Mesenchymal stem cell (in vitro differentiated cells and primary cell): Measurements from ENCODE around the gene PHF19.

Experiments
- DNase-seq: peaks from one replicate; pipeline ENCODE4 v3.0.0-alpha.2; 2013
- H2AFZ ChIP-seq: one replicate; pipeline ENCODE4 v1.6.1; 2013; ENCODE audit warnings: low read depth, mild to moderate bottlenecking, control low read depth, inconsistent platforms, low read length, moderate library complexity
- H2AK5ac ChIP-seq: 2 replicates; pipeline ENCODE4 v1.6.1; 2013; ENCODE audit warnings: low read length, moderate library complexity, mild to moderate bottlenecking, inconsistent platforms; ENCODE audit not compliant: severe bottlenecking
- H2BK120ac ChIP-seq: one replicate; pipeline ENCODE4 v1.6.1; 2013; ENCODE audit warnings: low read depth, mild to moderate bottlenecking, inconsistent platforms, low read length, moderate library complexity
- H2BK12ac ChIP-seq, 2 experiments: one replicate each; pipeline ENCODE4 v1.6.1; 2013; ENCODE audit warnings: inconsistent platforms in 2 of 2, low read length in 2 of 2, mild to moderate bottlenecking in 2 of 2, moderate library complexity in 2 of 2, control low read depth in 1 of 2
- H2BK15ac ChIP-seq: one replicate; pipeline ENCODE4 v1.6.1; 2013; ENCODE audit warnings: mild to moderate bottlenecking, low read depth, inconsistent platforms; ENCODE audit not compliant: poor library complexity, severe bottlenecking
- H2BK5ac ChIP-seq: 2 replicates; pipeline ENCODE4 v1.6.1; 2013; ENCODE audit warnings: low read depth, mild to moderate bottlenecking, low read length, control low read depth, inconsistent platforms; ENCODE audit not compliant: poor library complexity, severe bottlenecking
- H3K14ac ChIP-seq, 2 experiments: one replicate each; pipeline ENCODE4 v1.6.1; 2013; ENCODE audit warnings: inconsistent platforms in 2 of 2, low read length in 2 of 2, control low read depth in 1 of 2, mild to moderate bottlenecking in 1 of 2, moderate library complexity in 1 of 2
- H3K18ac ChIP-seq, 2 experiments: one replicate each; pipeline ENCODE4 v1.6.1; 2013; ENCODE audit warnings: inconsistent platforms in 2 of 2, low read length in 2 of 2, control low read depth in 1 of 2, low read depth in 1 of 2, mild to moderate bottlenecking in 1 of 2
- H3K23ac ChIP-seq, 2 experiments: one replicate each; pipeline ENCODE4 v1.6.1; 2013; ENCODE audit warnings: inconsistent platforms in 2 of 2, low read length in 2 of 2, mild to moderate bottlenecking in 2 of 2, moderate library complexity in 2 of 2, control low read depth in 1 of 2
- H3K27ac ChIP-seq: 2 replicates; pipeline ENCODE4 v1.5.1; 2013; ENCODE audit warnings: mild to moderate bottlenecking, moderate library complexity, low read length, control low read depth, inconsistent platforms; ENCODE audit not compliant: poor library complexity, severe bottlenecking
- H3K27me3 ChIP-seq, 2 experiments: 2 replicates each; pipeline versions ENCODE4 v1.6.1 to v1.7.0; 2013; ENCODE audit warnings: low read length in 2 of 2, mild to moderate bottlenecking in 2 of 2, moderate library complexity in 2 of 2, control low read depth in 1 of 2, inconsistent platforms in 1 of 2; ENCODE audit not compliant: control insufficient read depth in 1 of 2, insufficient read depth in 1 of 2
- H3K36me3 ChIP-seq, 2 experiments: 2 replicates each; pipeline versions ENCODE4 v1.6.1 to v1.7.0; 2013; ENCODE audit warnings: low read length in 2 of 2, control low read depth in 1 of 2, inconsistent platforms in 1 of 2, low read depth in 1 of 2, mild to moderate bottlenecking in 1 of 2; ENCODE audit not compliant: insufficient read depth in 2 of 2, control insufficient read depth in 1 of 2
- H3K4ac ChIP-seq, 2 experiments: one replicate each; pipeline ENCODE4 v1.6.1; 2013; ENCODE audit warnings: inconsistent platforms in 2 of 2, low read length in 2 of 2, mild to moderate bottlenecking in 2 of 2, moderate library complexity in 2 of 2, control low read depth in 1 of 2, low read depth in 1 of 2
- H3K4me1 ChIP-seq: 2 replicates; pipeline ENCODE4 v1.6.1; 2013; ENCODE audit warnings: low read depth, low read length, control low read depth; ENCODE audit not compliant: control insufficient read depth, insufficient read depth
- H3K4me2 ChIP-seq: 2 replicates; pipeline ENCODE4 v1.6.1; 2013; ENCODE audit warnings: low read length, mild to moderate bottlenecking, inconsistent platforms; ENCODE audit not compliant: poor library complexity, severe bottlenecking
- H3K4me3 ChIP-seq, 2 experiments: 2 replicates each; pipeline versions ENCODE4 v1.5.1 to v1.7.0; 2013; ENCODE audit warnings: low read length in 2 of 2, mild to moderate bottlenecking in 2 of 2, control low read depth in 1 of 2, low read depth in 1 of 2; ENCODE audit not compliant: insufficient read depth in 1 of 2
- H3K79me1 ChIP-seq: replicated peaks from 2 replicates; pipeline ENCODE4 v1.6.1; 2013; ENCODE audit warnings: mild to moderate bottlenecking, control low read depth, low read length, inconsistent platforms; ENCODE audit not compliant: poor library complexity, severe bottlenecking
- H3K9ac ChIP-seq: 2 replicates; pipeline ENCODE4 v1.7.0; 2013; ENCODE audit warnings: mild to moderate bottlenecking, low read length, moderate library complexity
- H3K9me3 ChIP-seq: 2 replicates; pipeline ENCODE4 v1.7.0; 2013; ENCODE audit warnings: mild to moderate bottlenecking, low read length; ENCODE audit not compliant: control insufficient read depth
- H4K8ac ChIP-seq: one replicate; pipeline ENCODE4 v1.6.1; 2013; ENCODE audit warnings: inconsistent platforms, mild to moderate bottlenecking, low read length, moderate library complexity
- H4K91ac ChIP-seq: one replicate; pipeline ENCODE4 v1.6.1; 2013; ENCODE audit warnings: mild to moderate bottlenecking, low read length, inconsistent platforms
- WGBS: methylation state at CpG from one replicate; pipeline ENCODE4 v1.1.7; 2013; ENCODE audit warnings: mixed read lengths; 5-methylcytosine and 5-hydroxymethylcytosine counted together

The PHF19 gene

GRCh38 chr9:120864719-120865118, 12.3 kb downstream of the PHF19 start:
- WGBS: 100% methylated on average over 1 of the region's 5 CpGs
- H3K79me1 ChIP-seq: peaks cover 1% of the 10 kb centered on the region
- H3K36me3 ChIP-seq: peaks cover 43 to 60% of the 10 kb centered on the region in 2 experiments
- H2BK12ac ChIP-seq: no peak overlapping the region
- H4K8ac ChIP-seq: no peak overlapping the region
- H2BK5ac ChIP-seq: no peak overlapping the region
- peak overlapping the region; percentile 39 for H3K9ac ChIP-seq
- no peak overlapping the region for H2BK15ac ChIP-seq
- H2BK120ac ChIP-seq: no peak overlapping the region
- H4K91ac ChIP-seq: no peak overlapping the region
- no peaks in the 10 kb centered on the region for H3K27me3 ChIP-seq
- H3K9me3 ChIP-seq: no peaks in the 10 kb centered on the region
- no peak overlapping the region for H3K4ac ChIP-seq
- no peak overlapping the region for H3K14ac ChIP-seq
- no peak overlapping the region for H3K4me2 ChIP-seq
- DNase-seq: no peak
- H3K4me3 ChIP-seq: no peak overlapping the region
- no peak overlapping the region for H3K27ac ChIP-seq
- H3K18ac ChIP-seq: no peak overlapping the region
- no peak overlapping the region for H3K23ac ChIP-seq
- H2AFZ ChIP-seq: no peak overlapping the region
- H3K4me1 ChIP-seq: peaks cover 11% of the 10 kb centered on the region
- no peak overlapping the region for H2AK5ac ChIP-seq

- Histone ChIP-seq H3K14ac (no peak overlapping the region), H2AFZ (no peak overlapping the region), H2BK15ac (no peak overlapping the region), H3K4me1 (peaks cover 5% of the 10 kb centered on the region), H2BK5ac (no peak overlapping the region), H3K27ac (no peak overlapping the region), H3K9ac (no peak overlapping the region), H2BK120ac (no peak overlapping the region), H4K8ac (no peak overlapping the region), H3K4ac (no peak overlapping the region), H3K4me2 (no peak overlapping the region), H2AK5ac (no peak overlapping the region), H3K4me3 (no peak overlapping the region), H3K27me3 (no peaks in the 10 kb centered on the region), H3K36me3 (peaks cover 48 to 62% of the 10 kb centered on the region in 2 experiments), H4K91ac (no peak overlapping the region), H3K18ac (no peak overlapping the region), H3K79me1 (peaks cover 1% of the 10 kb centered on the region), H3K23ac (no peak overlapping the region), H2BK12ac (no peak overlapping the region), H3K9me3 (no peaks in the 10 kb centered on the region)
- no peak for DNase-seq
- 95% methylated on average over 5 of the region's 7 CpGs for WGBS
Measured at GRCh38 chr9:120863833-120864232, 13.2 kb downstream of the PHF19 start.

GRCh38 chr9:120862452-120862851, 14.5 kb downstream of the PHF19 start:
- Histone ChIP-seq H2AK5ac (no peak overlapping the region), H3K79me1 (peaks cover 1% of the 10 kb centered on the region), H3K4me3 (no peak overlapping the region), H2BK12ac (no peak overlapping the region), H3K4me1 (no peaks in the 10 kb centered on the region), H3K18ac (no peak overlapping the region), H3K23ac (no peak overlapping the region), H2BK5ac (no peak overlapping the region), H3K4me2 (no peak overlapping the region), H3K14ac (no peak overlapping the region), H2AFZ (no peak overlapping the region), H2BK15ac (peak overlapping the region; percentile 6), H4K8ac (no peak overlapping the region), H3K4ac (no peak overlapping the region), H3K27ac (no peak overlapping the region), H3K9me3 (no peaks in the 10 kb centered on the region), H3K9ac (no peak overlapping the region), H3K27me3 (no peaks in the 10 kb centered on the region), H3K36me3 (peaks cover 57 to 72% of the 10 kb centered on the region in 2 experiments), H4K91ac (no peak overlapping the region), H2BK120ac (no peak overlapping the region)
- WGBS: 94% methylated on average over 12 of the region's 12 CpGs
- no peak for DNase-seq

GRCh38 chr9:120861935-120862334, 15.1 kb downstream of the PHF19 start:
- no peak overlapping the region for H3K4ac ChIP-seq
- H3K36me3 ChIP-seq: peaks cover 61 to 77% of the 10 kb centered on the region in 2 experiments
- no peak overlapping the region for H3K18ac ChIP-seq
- no peak overlapping the region for H2AFZ ChIP-seq
- H3K4me2 ChIP-seq: no peak overlapping the region
- no peak overlapping the region for H3K27ac ChIP-seq
- no peak overlapping the region for H2BK12ac ChIP-seq
- H3K9me3 ChIP-seq: no peaks in the 10 kb centered on the region
- H2BK120ac ChIP-seq: no peak overlapping the region
- H2AK5ac ChIP-seq: no peak overlapping the region
- no peak overlapping the region for H3K23ac ChIP-seq
- H3K14ac ChIP-seq: no peak overlapping the region
- H3K27me3 ChIP-seq: no peaks in the 10 kb centered on the region
- H3K4me1 ChIP-seq: no peaks in the 10 kb centered on the region
- 99% methylated on average over 6 of the region's 6 CpGs for WGBS
- H3K9ac ChIP-seq: no peak overlapping the region
- H3K4me3 ChIP-seq: no peak overlapping the region
- H2BK15ac ChIP-seq: no peak overlapping the region
- peaks cover 1% of the 10 kb centered on the region for H3K79me1 ChIP-seq
- no peak overlapping the region for H4K91ac ChIP-seq
- DNase-seq: no peak
- no peak overlapping the region for H2BK5ac ChIP-seq
- no peak overlapping the region for H4K8ac ChIP-seq
